GM23338 (cell line): Measurements from ENCODE around the gene HDAC9. TPM values are rescaled to one million over a fixed set of nuclear protein-coding genes. Genes with fewer than 3 reads are reported as not detected.

Experiments
- ATAC-seq: fragments of 200-7000 bp; cut with Tn5 transposase; 3 replicates; pipeline ENCODE4 v1.9.1; 2020
- DNase-seq: peaks from one replicate; pipeline ENCODE4 v3.0.0-alpha.2; 2015; ENCODE audit warnings: low spot score
- H2AFZ ChIP-seq: fragments of 200-600 bp; sonication (generic); 2 replicates; pipeline ENCODE4 v1.8.0; 2016; ENCODE audit warnings: antibody characterized with exemption, mild to moderate bottlenecking, moderate library complexity
- H3F3A ChIP-seq: fragments of 200-600 bp; sonication (generic); replicated peaks from 2 replicates; pipeline ENCODE4 v1.8.0; 2017; ENCODE audit warnings: antibody characterized with exemption, mixed run types, low read depth
- H3K27ac ChIP-seq: fragments of 200-600 bp; sonication (generic); 2 replicates; pipeline ENCODE4 v1.6.1; 2016; ENCODE audit warnings: low read depth
- H3K27me3 ChIP-seq: fragments of 200-600 bp; sonication (generic); 2 replicates; pipeline ENCODE4 v1.8.0; 2016; ENCODE audit warnings: mild to moderate bottlenecking, mixed run types, moderate library complexity; ENCODE audit not compliant: insufficient read depth
- H3K36me3 ChIP-seq: fragments of 200-600 bp; sonication (generic); 2 replicates; pipeline ENCODE4 v1.8.0; 2016; ENCODE audit warnings: mild to moderate bottlenecking; ENCODE audit not compliant: insufficient read depth
- H3K4me1 ChIP-seq: fragments of 200-600 bp; sonication (generic); 2 replicates; pipeline ENCODE4 v1.8.0; 2016; ENCODE audit warnings: mild to moderate bottlenecking, moderate library complexity; ENCODE audit not compliant: insufficient read depth
- H3K4me2 ChIP-seq: fragments of 200-600 bp; sonication (generic); 2 replicates; pipeline ENCODE4 v1.7.1; 2017; ENCODE audit warnings: mixed run types
- H3K4me3 ChIP-seq: fragments of 200-600 bp; sonication (generic); 2 replicates; pipeline ENCODE4 v1.6.1; 2016; ENCODE audit warnings: mixed run types
- H3K79me2 ChIP-seq: fragments of 200-600 bp; sonication (generic); replicated peaks from 2 replicates; pipeline ENCODE4 v1.8.0; 2017; ENCODE audit warnings: mild to moderate bottlenecking; ENCODE audit not compliant: insufficient read depth
- H3K9me2 ChIP-seq: fragments of 200-600 bp; sonication (generic); 2 replicates; pipeline ENCODE4 v1.8.0; 2017; ENCODE audit not compliant: insufficient read depth
- H4K20me1 ChIP-seq: fragments of 200-600 bp; sonication (generic); replicated peaks from 2 replicates; pipeline ENCODE4 v1.8.0; 2017; ENCODE audit warnings: mild to moderate bottlenecking; ENCODE audit not compliant: insufficient read depth
- H3K27ac Mint-ChIP-seq: 2 replicates; pipeline ENCODE4 v1.8.0; 2020; ENCODE audit warnings: inconsistent platforms, mild to moderate bottlenecking, moderate library complexity, mixed read lengths
- H3K27me3 Mint-ChIP-seq: 3 replicates; pipeline ENCODE4 v1.8.0; 2022; ENCODE audit warnings: low read depth, mild to moderate bottlenecking, moderate library complexity, mixed read lengths, inconsistent platforms; ENCODE audit not compliant: insufficient read depth, poor library complexity
- H3K36me3 Mint-ChIP-seq: 3 replicates; pipeline ENCODE4 v1.8.0; 2021; ENCODE audit warnings: low read depth, mild to moderate bottlenecking, inconsistent platforms, moderate library complexity, mixed read lengths
- H3K4me1 Mint-ChIP-seq: 3 replicates; pipeline ENCODE4 v1.8.0; 2020; ENCODE audit warnings: mild to moderate bottlenecking, inconsistent platforms, mixed read lengths
- H3K4me3 Mint-ChIP-seq: 3 replicates; pipeline ENCODE4 v1.8.0; 2021; ENCODE audit warnings: moderate library complexity, mild to moderate bottlenecking, inconsistent platforms, mixed read lengths
- H3K9me3 Mint-ChIP-seq: 3 replicates; pipeline ENCODE4 v1.8.0; 2020; ENCODE audit warnings: moderate library complexity, mild to moderate bottlenecking, inconsistent platforms, mixed read lengths
- CREB1 ChIP-seq: fragments of 250-450 bp; sonication (Bioruptor Pico); IDR thresholded peaks from 2 replicates; pipeline ENCODE4 v1.5.0; 2020; ENCODE audit warnings: low read depth, mild to moderate bottlenecking, moderate library complexity
- EZH2 ChIP-seq: fragments of 200-600 bp; sonication (generic); IDR thresholded peaks from one replicate; pipeline ENCODE4 v1.8.0; 2017; ENCODE audit warnings: antibody characterized with exemption, mild to moderate bottlenecking, low read depth; ENCODE audit not compliant: unreplicated experiment
- EZH2phosphoT487 ChIP-seq: fragments of 200-600 bp; sonication (generic); IDR thresholded peaks from one replicate; pipeline ENCODE4 v1.8.1; 2018; ENCODE audit warnings: antibody characterized with exemption; ENCODE audit not compliant: unreplicated experiment
- JUNB ChIP-seq: IDR thresholded peaks from one replicate; pipeline ENCODE4 v1.6.1; 2016; ENCODE audit warnings: antibody characterized with exemption; ENCODE audit not compliant: unreplicated experiment
- NANOG ChIP-seq: IDR thresholded peaks from 2 replicates; pipeline ENCODE4 v1.6.1; 2016; ENCODE audit warnings: antibody characterized with exemption, borderline replicate concordance
- POLR2AphosphoS5 ChIP-seq: IDR thresholded peaks from 2 replicates; pipeline ENCODE4 v1.6.1; 2016; ENCODE audit warnings: antibody characterized with exemption, low read depth
- STAT1 ChIP-seq: IDR thresholded peaks from one replicate; pipeline ENCODE4 v1.6.1; 2016; ENCODE audit warnings: antibody characterized with exemption; ENCODE audit not compliant: unreplicated experiment
- ZNF114 ChIP-seq: fragments of 250-450 bp; sonication (Bioruptor Pico); IDR thresholded peaks from 2 replicates; pipeline ENCODE4 v1.5.0; 2020; ENCODE audit warnings: mild to moderate bottlenecking, moderate library complexity
- polyA plus RNA-seq: library from polyadenylated mRNA; unstranded; fragments of >200 nt; fragmentation: Nextera tagmentation; extraction: Ambion mirVana; gene quantifications from 2 replicates; pipeline ENCODE4 v1.2.1, GENCODE V29; 2016
- total RNA-seq: library from RNA; depleted of rRNA; stranded (reverse); fragments of >200 nt; shearing (Covaris generic); gene quantifications from 2 replicates; pipeline ENCODE4 v1.2.3, GENCODE V29; 2014
- TF ChIP-seq, protein P1 (sequence below): fragments of 250-450 bp; sonication (Bioruptor Pico); IDR thresholded peaks from 2 replicates; pipeline ENCODE4 v1.5.0; 2020; ENCODE audit warnings: mild to moderate bottlenecking, moderate library complexity
- TF ChIP-seq, protein P2 (sequence below), 2 experiments: fragments of 200-600 bp in 1 of 2; sonication (generic) in 1 of 2; conservative IDR thresholded peaks; 2 replicates each; pipeline versions ENCODE4 v1.5.1 to v1.6.1; 2016 to 2017; ENCODE audit warnings: antibody characterized with exemption in 2 of 2, low read depth in 2 of 2, mild to moderate bottlenecking in 2 of 2, moderate library complexity in 1 of 2
- TF ChIP-seq, protein P3 (sequence below): IDR thresholded peaks from one replicate; pipeline ENCODE4 v1.6.1; 2018; ENCODE audit warnings: antibody characterized with exemption; ENCODE audit not compliant: unreplicated experiment

Gene HDAC9
- total and polyA plus RNA-seq, 2 experiments from 2014 or later: 8.3 to 18.5 TPM

- no peak overlapping the region for H3K4me3 Mint-ChIP-seq
- H3K27me3 Mint-ChIP-seq: no peaks in the 10 kb centered on the region
- Histone ChIP-seq H3K79me2 (no peaks in the 10 kb centered on the region), H3K36me3 (no peaks in the 10 kb centered on the region), H3K9me2 (peaks cover 5% of the 10 kb centered on the region), H4K20me1 (no peaks in the 10 kb centered on the region), H3F3A (no peaks in the 10 kb centered on the region), H3K4me2 (no peak overlapping the region), H2AFZ (no peak overlapping the region), H3K27ac (no peak overlapping the region), H3K4me3 (no peak overlapping the region), H3K4me1 (no peaks in the 10 kb centered on the region), H3K27me3 (no peaks in the 10 kb centered on the region)
- no peak overlapping the region for H3K27ac Mint-ChIP-seq
- H3K9me3 Mint-ChIP-seq: no peaks in the 10 kb centered on the region
- ATAC-seq: no peak
- H3K4me1 Mint-ChIP-seq: no peaks in the 10 kb centered on the region
- H3K36me3 Mint-ChIP-seq: no peaks in the 10 kb centered on the region
- no peak for TF ChIP-seq CREB1 (CRISPR knock-in tag)
- TF ChIP-seq JUNB: no peak
- no peak for TF ChIP-seq EZH2phosphoT487
- no peak for TF ChIP-seq ZNF114 (CRISPR knock-in tag)
- TF ChIP-seq NANOG: no peak
- TF ChIP-seq, protein P1, sequence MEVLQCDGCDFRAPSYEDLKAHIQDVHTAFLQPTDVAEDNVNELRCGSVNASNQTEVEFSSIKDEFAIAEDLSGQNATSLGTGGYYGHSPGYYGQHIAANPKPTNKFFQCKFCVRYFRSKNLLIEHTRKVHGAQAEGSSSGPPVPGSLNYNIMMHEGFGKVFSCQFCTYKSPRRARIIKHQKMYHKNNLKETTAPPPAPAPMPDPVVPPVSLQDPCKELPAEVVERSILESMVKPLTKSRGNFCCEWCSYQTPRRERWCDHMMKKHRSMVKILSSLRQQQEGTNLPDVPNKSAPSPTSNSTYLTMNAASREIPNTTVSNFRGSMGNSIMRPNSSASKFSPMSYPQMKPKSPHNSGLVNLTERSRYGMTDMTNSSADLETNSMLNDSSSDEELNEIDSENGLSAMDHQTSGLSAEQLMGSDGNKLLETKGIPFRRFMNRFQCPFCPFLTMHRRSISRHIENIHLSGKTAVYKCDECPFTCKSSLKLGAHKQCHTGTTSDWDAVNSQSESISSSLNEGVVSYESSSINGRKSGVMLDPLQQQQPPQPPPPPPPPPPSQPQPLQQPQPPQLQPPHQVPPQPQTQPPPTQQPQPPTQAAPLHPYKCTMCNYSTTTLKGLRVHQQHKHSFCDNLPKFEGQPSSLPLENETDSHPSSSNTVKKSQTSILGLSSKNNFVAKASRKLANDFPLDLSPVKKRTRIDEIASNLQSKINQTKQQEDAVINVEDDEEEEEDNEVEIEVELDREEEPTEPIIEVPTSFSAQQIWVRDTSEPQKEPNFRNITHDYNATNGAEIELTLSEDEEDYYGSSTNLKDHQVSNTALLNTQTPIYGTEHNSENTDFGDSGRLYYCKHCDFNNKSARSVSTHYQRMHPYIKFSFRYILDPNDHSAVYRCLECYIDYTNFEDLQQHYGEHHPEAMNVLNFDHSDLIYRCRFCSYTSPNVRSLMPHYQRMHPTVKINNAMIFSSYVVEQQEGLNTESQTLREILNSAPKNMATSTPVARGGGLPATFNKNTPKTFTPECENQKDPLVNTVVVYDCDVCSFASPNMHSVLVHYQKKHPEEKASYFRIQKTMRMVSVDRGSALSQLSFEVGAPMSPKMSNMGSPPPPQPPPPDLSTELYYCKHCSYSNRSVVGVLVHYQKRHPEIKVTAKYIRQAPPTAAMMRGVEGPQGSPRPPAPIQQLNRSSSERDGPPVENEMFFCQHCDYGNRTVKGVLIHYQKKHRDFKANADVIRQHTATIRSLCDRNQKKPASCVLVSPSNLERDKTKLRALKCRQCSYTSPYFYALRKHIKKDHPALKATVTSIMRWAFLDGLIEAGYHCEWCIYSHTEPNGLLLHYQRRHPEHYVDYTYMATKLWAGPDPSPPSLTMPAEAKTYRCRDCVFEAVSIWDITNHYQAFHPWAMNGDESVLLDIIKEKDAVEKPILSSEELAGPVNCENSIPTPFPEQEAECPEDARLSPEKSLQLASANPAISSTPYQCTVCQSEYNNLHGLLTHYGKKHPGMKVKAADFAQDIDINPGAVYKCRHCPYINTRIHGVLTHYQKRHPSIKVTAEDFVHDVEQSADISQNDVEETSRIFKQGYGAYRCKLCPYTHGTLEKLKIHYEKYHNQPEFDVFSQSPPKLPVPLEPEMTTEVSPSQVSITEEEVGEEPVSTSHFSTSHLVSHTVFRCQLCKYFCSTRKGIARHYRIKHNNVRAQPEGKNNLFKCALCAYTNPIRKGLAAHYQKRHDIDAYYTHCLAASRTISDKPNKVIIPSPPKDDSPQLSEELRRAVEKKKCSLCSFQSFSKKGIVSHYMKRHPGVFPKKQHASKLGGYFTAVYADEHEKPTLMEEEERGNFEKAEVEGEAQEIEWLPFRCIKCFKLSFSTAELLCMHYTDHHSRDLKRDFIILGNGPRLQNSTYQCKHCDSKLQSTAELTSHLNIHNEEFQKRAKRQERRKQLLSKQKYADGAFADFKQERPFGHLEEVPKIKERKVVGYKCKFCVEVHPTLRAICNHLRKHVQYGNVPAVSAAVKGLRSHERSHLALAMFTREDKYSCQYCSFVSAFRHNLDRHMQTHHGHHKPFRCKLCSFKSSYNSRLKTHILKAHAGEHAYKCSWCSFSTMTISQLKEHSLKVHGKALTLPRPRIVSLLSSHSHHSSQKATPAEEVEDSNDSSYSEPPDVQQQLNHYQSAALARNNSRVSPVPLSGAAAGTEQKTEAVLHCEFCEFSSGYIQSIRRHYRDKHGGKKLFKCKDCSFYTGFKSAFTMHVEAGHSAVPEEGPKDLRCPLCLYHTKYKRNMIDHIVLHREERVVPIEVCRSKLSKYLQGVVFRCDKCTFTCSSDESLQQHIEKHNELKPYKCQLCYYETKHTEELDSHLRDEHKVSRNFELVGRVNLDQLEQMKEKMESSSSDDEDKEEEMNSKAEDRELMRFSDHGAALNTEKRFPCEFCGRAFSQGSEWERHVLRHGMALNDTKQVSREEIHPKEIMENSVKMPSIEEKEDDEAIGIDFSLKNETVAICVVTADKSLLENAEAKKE (CRISPR knock-in tag): no peak
- no peak for TF ChIP-seq STAT1
- TF ChIP-seq, protein P2, sequence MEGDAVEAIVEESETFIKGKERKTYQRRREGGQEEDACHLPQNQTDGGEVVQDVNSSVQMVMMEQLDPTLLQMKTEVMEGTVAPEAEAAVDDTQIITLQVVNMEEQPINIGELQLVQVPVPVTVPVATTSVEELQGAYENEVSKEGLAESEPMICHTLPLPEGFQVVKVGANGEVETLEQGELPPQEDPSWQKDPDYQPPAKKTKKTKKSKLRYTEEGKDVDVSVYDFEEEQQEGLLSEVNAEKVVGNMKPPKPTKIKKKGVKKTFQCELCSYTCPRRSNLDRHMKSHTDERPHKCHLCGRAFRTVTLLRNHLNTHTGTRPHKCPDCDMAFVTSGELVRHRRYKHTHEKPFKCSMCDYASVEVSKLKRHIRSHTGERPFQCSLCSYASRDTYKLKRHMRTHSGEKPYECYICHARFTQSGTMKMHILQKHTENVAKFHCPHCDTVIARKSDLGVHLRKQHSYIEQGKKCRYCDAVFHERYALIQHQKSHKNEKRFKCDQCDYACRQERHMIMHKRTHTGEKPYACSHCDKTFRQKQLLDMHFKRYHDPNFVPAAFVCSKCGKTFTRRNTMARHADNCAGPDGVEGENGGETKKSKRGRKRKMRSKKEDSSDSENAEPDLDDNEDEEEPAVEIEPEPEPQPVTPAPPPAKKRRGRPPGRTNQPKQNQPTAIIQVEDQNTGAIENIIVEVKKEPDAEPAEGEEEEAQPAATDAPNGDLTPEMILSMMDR (conservative IDR thresholded peaks at IDR 0.05; ENCODE audit: low read depth in 2 of 2): no peak
- no peak for TF ChIP-seq EZH2
- TF ChIP-seq POLR2AphosphoS5: no peak
- TF ChIP-seq, protein P3, sequence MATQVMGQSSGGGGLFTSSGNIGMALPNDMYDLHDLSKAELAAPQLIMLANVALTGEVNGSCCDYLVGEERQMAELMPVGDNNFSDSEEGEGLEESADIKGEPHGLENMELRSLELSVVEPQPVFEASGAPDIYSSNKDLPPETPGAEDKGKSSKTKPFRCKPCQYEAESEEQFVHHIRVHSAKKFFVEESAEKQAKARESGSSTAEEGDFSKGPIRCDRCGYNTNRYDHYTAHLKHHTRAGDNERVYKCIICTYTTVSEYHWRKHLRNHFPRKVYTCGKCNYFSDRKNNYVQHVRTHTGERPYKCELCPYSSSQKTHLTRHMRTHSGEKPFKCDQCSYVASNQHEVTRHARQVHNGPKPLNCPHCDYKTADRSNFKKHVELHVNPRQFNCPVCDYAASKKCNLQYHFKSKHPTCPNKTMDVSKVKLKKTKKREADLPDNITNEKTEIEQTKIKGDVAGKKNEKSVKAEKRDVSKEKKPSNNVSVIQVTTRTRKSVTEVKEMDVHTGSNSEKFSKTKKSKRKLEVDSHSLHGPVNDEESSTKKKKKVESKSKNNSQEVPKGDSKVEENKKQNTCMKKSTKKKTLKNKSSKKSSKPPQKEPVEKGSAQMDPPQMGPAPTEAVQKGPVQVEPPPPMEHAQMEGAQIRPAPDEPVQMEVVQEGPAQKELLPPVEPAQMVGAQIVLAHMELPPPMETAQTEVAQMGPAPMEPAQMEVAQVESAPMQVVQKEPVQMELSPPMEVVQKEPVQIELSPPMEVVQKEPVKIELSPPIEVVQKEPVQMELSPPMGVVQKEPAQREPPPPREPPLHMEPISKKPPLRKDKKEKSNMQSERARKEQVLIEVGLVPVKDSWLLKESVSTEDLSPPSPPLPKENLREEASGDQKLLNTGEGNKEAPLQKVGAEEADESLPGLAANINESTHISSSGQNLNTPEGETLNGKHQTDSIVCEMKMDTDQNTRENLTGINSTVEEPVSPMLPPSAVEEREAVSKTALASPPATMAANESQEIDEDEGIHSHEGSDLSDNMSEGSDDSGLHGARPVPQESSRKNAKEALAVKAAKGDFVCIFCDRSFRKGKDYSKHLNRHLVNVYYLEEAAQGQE: no peak
- no peak for DNase-seq
These were observed 366.1 kb downstream of the HDAC9 start for GRCh38 chr7:18861514-18862118.
